Measurements from ENCODE around the gene SSBP3.

GRCh38 chr1:54436826-54437225 is 30.6 kb upstream of the SSBP3 start:
- no peak for TF ChIP-seq CTCF (IDR thresholded peaks at IDR 0.05; ENCODE audit: insufficient read depth, low read length)
- TF ChIP-seq SPI1 (IDR thresholded peaks at IDR 0.05; ENCODE audit: borderline replicate concordance, low read depth), result no peak
- no peak for TF ChIP-seq POLR2AphosphoS5 (IDR thresholded peaks at IDR 0.05; ENCODE audit: low read depth)
- TF ChIP-seq REST (IDR thresholded peaks at IDR 0.05; ENCODE audit: insufficient replicate concordance, low read depth), result no peak

All from HL-60 (cell line).